GM18519 (cell line): ENCODE results near the gene CEP164.
"Not testable (repeated sequence)": the region's sequence is repeated elsewhere in the genome, so short reads cannot be mapped to it uniquely, and the experiment has no call there.

ENCODE experiments used
- ATAC-seq: cut with Tn5 transposase; IDR thresholded peaks from one replicate; pipeline ENCODE4 v1.9.1; 2021; ENCODE audit warnings: mild to moderate bottlenecking, moderate library complexity; ENCODE audit not compliant: unreplicated experiment, low FRiP score

Gene CEP164

GRCh38 chr11:117303646-117304315, 23.9 kb upstream of the CEP164 start:
- no peak for ATAC-seq

GRCh38 chr11:117305145-117305544, 22.5 kb upstream of the CEP164 start:
- ATAC-seq = no peak

GRCh38 chr11:117309310-117309709, 18.3 kb upstream of the CEP164 start:
- no peak for ATAC-seq

- ATAC-seq = no peak
Observed at GRCh38 chr11:117313091-117313490, 14.6 kb upstream of the CEP164 start.

- no peak for ATAC-seq
Observed at GRCh38 chr11:117313828-117314768, 13.6 kb upstream of the CEP164 start.

GRCh38 chr11:117314840-117315239, 12.8 kb upstream of the CEP164 start:
- ATAC-seq = no peak

- ATAC-seq = no peak
Observed at GRCh38 chr11:117315285-117316196, 12.1 kb upstream of the CEP164 start.

GRCh38 chr11:117316197-117316961, 11.3 kb upstream of the CEP164 start, which contains the start of gene BACE1:
BACE1 (minus strand) TSS chr11:117316256; CDS start chr11:117315795, 461 bp downstream.
- no peak for ATAC-seq

- ATAC-seq = no peak
Observed at GRCh38 chr11:117318738-117319137, 8.9 kb upstream of the CEP164 start.

GRCh38 chr11:117319214-117319840, 8.3 kb upstream of the CEP164 start:
- no peak for ATAC-seq

GRCh38 chr11:117327255-117327566, 443 bp upstream of the CEP164 start:
- ATAC-seq = not testable (repeated sequence)

- ATAC-seq = no peak
Observed at GRCh38 chr11:117328375-117329010, 839 bp downstream of the CEP164 start.

- ATAC-seq = no peak
Observed at GRCh38 chr11:117332843-117333242, 5.2 kb downstream of the CEP164 start.

- ATAC-seq = no peak
Observed at GRCh38 chr11:117333917-117334316, 6.3 kb downstream of the CEP164 start.

GRCh38 chr11:117334896-117335295, 7.2 kb downstream of the CEP164 start:
- no peak for ATAC-seq

GRCh38 chr11:117335399-117335798, 7.7 kb downstream of the CEP164 start:
- ATAC-seq = no peak

GRCh38 chr11:117337076-117337475, 9.4 kb downstream of the CEP164 start:
- no peak for ATAC-seq

GRCh38 chr11:117345039-117345438, 17.4 kb downstream of the CEP164 start:
- ATAC-seq = no peak

GRCh38 chr11:117354550-117354949, 26.9 kb downstream of the CEP164 start:
- ATAC-seq = no peak
